ENCODE results near the gene MMP1. TPM values are rescaled to one million over a fixed set of nuclear protein-coding genes. Genes with fewer than 3 reads are reported as not detected.

The MMP1 gene
- 15.7 and 37.6 TPM in 2 replicates for total RNA-seq (2022)
- percentile 56 among the genes with signal in this experiment for Bru-seq, nascent RNA
- percentile 56 among the genes with signal in this experiment for BruChase-seq, experiment 1, labeled RNA remaining after a 2-hour chase
- BruChase-seq, experiment 2, labeled RNA remaining after a 6-hour chase: percentile 81 among the genes with signal in this experiment
- long read RNA-seq, transcript MMP1-201 (10 exons, 1,970 nt): major isoform, 69 of 71 reads
- long read RNA-seq, partial matches to known transcripts: 2 of 71 reads
- long read RNA-seq, other reads (novel, unspliced or antisense): 0 of 71 reads

GRCh38 chr11:102798012-102798746 is at the start of gene MMP1:
TSS of gene MMP1 (minus strand) at chr11:102798160. CDS start at chr11:102798092, 68 bp downstream.
- H3K4me1 Mint-ChIP-seq (ENCODE audit: low read depth, unreplicated experiment): peaks cover 11% of the 10 kb centered on the region
- Histone ChIP-seq H3K4me1 (0 out of 2 replicates have a peak, but pooled peaks cover 5% of the 10 kb centered on the region), H3K36me3 (ENCODE audit: control insufficient read depth, insufficient read depth, low read length) (no peaks in the 10 kb centered on the region), H3K4me3 (ENCODE audit: low read depth, low read length) (no peak within 1 kb of the TSS), H3K27me3 (replicated peaks; ENCODE audit: control insufficient read depth, insufficient read depth, low read length) (no peaks in the 10 kb centered on the region; the same call in 1 of the 2 replicates), H3K9me3 (no peaks in the 10 kb centered on the region)
- ChIA-PET POLR2A (no interaction called here), CTCF (interaction anchor here (0.6 kb wide), 1 partner anchor 18 kb away, joined by 3 read pairs; the partner anchor contains the start of gene MMP10)
- no peak for TF ChIP-seq CTCF (IDR thresholded peaks at IDR 0.05; ENCODE audit: insufficient read depth in 1 of 2, low read depth in 1 of 2, low read length in 1 of 2, severe bottlenecking in 1 of 2, unreplicated experiment in 1 of 2)
- no TSS peak for BruUV-seq (replicated peaks)
- H3K4me3 Mint-ChIP-seq (ENCODE audit: unreplicated experiment): no peak within 1 kb of the TSS
- H3K9me3 Mint-ChIP-seq (ENCODE audit: unreplicated experiment): no peaks in the 10 kb centered on the region
- H3K27me3 Mint-ChIP-seq (ENCODE audit: insufficient read depth, unreplicated experiment): no peaks in the 10 kb centered on the region
- H3K27ac Mint-ChIP-seq (ENCODE audit: unreplicated experiment): no peak within 1 kb of the TSS
- intact Hi-C loops (cut with micrococcal nuclease; ENCODE audit: unreplicated experiment): no loop called here
- DNase-seq: peak in 1 of 2 experiments; percentile 34
- H3K36me3 Mint-ChIP-seq (ENCODE audit: insufficient read depth, unreplicated experiment): no peaks in the 10 kb centered on the region

- no peak for DNase-seq
- no TSS peak for BruUV-seq (replicated peaks)
- Histone ChIP-seq H3K4me3 (ENCODE audit: low read depth, low read length) (no peak overlapping the region), H3K9me3 (no peaks in the 10 kb centered on the region), H3K4me1 (no peaks in the 10 kb centered on the region), H3K27me3 (replicated peaks; ENCODE audit: control insufficient read depth, insufficient read depth, low read length) (no peaks in the 10 kb centered on the region), H3K36me3 (ENCODE audit: control insufficient read depth, insufficient read depth, low read length) (no peaks in the 10 kb centered on the region)
- ChIA-PET POLR2A (no interaction called here), CTCF (no interaction called here)
- Mint-ChIP-seq H3K4me1 (ENCODE audit: low read depth, unreplicated experiment) (no peaks in the 10 kb centered on the region), H3K9me3 (ENCODE audit: unreplicated experiment) (no peaks in the 10 kb centered on the region), H3K27me3 (ENCODE audit: insufficient read depth, unreplicated experiment) (peaks cover 16% of the 10 kb centered on the region), H3K27ac (ENCODE audit: unreplicated experiment) (no peak overlapping the region), H3K4me3 (ENCODE audit: unreplicated experiment) (no peak overlapping the region), H3K36me3 (ENCODE audit: insufficient read depth, unreplicated experiment) (no peaks in the 10 kb centered on the region)
- intact Hi-C loops (cut with micrococcal nuclease; ENCODE audit: unreplicated experiment): no loop called here
- TF ChIP-seq CTCF (IDR thresholded peaks at IDR 0.05; ENCODE audit: insufficient read depth in 1 of 2, low read depth in 1 of 2, low read length in 1 of 2, severe bottlenecking in 1 of 2, unreplicated experiment in 1 of 2): no peak
These were observed 48.3 kb upstream of the MMP1 start for GRCh38 chr11:102846292-102846691.

- Histone ChIP-seq H3K4me1 (no peaks in the 10 kb centered on the region), H3K4me3 (ENCODE audit: low read depth, low read length) (no peak within 1 kb of the TSS), H3K36me3 (ENCODE audit: control insufficient read depth, insufficient read depth, low read length) (no peaks in the 10 kb centered on the region), H3K9me3 (no peaks in the 10 kb centered on the region), H3K27me3 (replicated peaks; ENCODE audit: control insufficient read depth, insufficient read depth, low read length) (no peaks in the 10 kb centered on the region)
- ChIA-PET CTCF (interaction anchor here (0.7 kb wide), 1 partner anchor 33 kb away, joined by 3 read pairs; no protein-coding TSS in a partner anchor), POLR2A (no interaction called here)
- H3K4me3 Mint-ChIP-seq (ENCODE audit: unreplicated experiment): no peak within 1 kb of the TSS
- intact Hi-C loops (cut with micrococcal nuclease; ENCODE audit: unreplicated experiment): no loop called here
- no peaks in the 10 kb centered on the region for H3K9me3 Mint-ChIP-seq (ENCODE audit: unreplicated experiment)
- H3K4me1 Mint-ChIP-seq (ENCODE audit: low read depth, unreplicated experiment): no peaks in the 10 kb centered on the region
- TF ChIP-seq CTCF (IDR thresholded peaks at IDR 0.05; ENCODE audit: insufficient read depth in 1 of 2, low read depth in 1 of 2, low read length in 1 of 2, severe bottlenecking in 1 of 2, unreplicated experiment in 1 of 2): no peak
- DNase-seq: no peak
- peaks cover 16% of the 10 kb centered on the region for H3K27me3 Mint-ChIP-seq (ENCODE audit: insufficient read depth, unreplicated experiment)
- no TSS peak for BruUV-seq (replicated peaks)
- H3K36me3 Mint-ChIP-seq (ENCODE audit: insufficient read depth, unreplicated experiment): no peaks in the 10 kb centered on the region
- H3K27ac Mint-ChIP-seq (ENCODE audit: unreplicated experiment): no peak within 1 kb of the TSS
These were observed 45.5 kb upstream of the MMP1 start, which contains the start of gene MMP3 for GRCh38 chr11:102843489-102843888. TSS of gene MMP3 (minus strand) at chr11:102843609. CDS start at chr11:102843546, 63 bp downstream.
